Fibroblast of villous mesenchyme (primary cell): ENCODE data around the gene LRIG1. TPM values are rescaled to one million over a fixed set of nuclear protein-coding genes. Genes with fewer than 3 reads are reported as not detected.

ENCODE experiments used
- DNase-seq: peaks from one replicate; pipeline ENCODE4 v3.0.0-alpha.2; 2010; ENCODE audit warnings: low read depth
- H3K4me3 ChIP-seq: 2 replicates; pipeline ENCODE4 v1.5.1; 2011; ENCODE audit warnings: low read depth, mild to moderate bottlenecking, low read length
- total RNA-seq: library from RNA; depleted of rRNA; stranded (reverse); fragments of >200 nt; gene quantifications from 2 replicates; pipeline ENCODE4 v1.2.3, GENCODE V29; 2012
- TF ChIP-seq, protein P1 (sequence below): IDR thresholded peaks from 2 replicates; pipeline ENCODE4 v1.5.1; 2012; ENCODE audit warnings: low read depth, mild to moderate bottlenecking, low read length; ENCODE audit not compliant: insufficient read depth

The LRIG1 gene
- total RNA-seq, 1 donor: 10.4 TPM

DNA sequence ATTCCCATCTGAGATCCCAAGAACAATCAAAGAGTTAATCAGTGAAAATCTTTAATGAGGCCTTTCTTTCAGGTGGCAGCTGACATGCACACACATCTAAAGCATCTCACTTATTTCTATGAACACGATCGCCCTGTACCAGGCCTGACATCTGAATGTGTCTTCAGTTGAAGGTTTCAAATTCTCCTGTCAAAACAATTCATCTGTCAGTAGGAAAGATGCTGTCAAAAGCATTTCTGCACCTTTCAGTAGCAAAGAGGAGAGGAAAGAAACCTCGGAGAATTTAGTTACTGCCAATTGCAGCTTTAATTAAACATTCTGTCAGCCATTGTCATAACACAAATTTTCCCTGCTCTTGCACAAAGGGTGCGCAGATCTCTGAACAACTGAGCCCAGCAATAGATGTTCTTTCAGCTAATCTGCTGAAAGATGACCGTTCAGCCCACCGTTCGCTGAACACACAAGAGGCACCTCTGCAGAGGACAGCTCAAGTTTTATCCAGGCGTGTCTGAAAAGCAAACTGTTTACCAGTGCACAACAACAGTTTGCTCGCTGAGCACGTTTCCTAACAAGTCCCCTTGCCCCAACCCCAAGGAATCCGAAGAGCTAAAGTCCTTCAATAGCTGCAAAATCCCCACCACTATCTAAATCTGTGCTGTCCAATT lies 34.1 kb downstream of the LRIG1 start:
- H3K4me3 ChIP-seq: no peak overlapping the region
- TF ChIP-seq, protein P1, sequence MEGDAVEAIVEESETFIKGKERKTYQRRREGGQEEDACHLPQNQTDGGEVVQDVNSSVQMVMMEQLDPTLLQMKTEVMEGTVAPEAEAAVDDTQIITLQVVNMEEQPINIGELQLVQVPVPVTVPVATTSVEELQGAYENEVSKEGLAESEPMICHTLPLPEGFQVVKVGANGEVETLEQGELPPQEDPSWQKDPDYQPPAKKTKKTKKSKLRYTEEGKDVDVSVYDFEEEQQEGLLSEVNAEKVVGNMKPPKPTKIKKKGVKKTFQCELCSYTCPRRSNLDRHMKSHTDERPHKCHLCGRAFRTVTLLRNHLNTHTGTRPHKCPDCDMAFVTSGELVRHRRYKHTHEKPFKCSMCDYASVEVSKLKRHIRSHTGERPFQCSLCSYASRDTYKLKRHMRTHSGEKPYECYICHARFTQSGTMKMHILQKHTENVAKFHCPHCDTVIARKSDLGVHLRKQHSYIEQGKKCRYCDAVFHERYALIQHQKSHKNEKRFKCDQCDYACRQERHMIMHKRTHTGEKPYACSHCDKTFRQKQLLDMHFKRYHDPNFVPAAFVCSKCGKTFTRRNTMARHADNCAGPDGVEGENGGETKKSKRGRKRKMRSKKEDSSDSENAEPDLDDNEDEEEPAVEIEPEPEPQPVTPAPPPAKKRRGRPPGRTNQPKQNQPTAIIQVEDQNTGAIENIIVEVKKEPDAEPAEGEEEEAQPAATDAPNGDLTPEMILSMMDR: no peak
- no peak for DNase-seq

DNA sequence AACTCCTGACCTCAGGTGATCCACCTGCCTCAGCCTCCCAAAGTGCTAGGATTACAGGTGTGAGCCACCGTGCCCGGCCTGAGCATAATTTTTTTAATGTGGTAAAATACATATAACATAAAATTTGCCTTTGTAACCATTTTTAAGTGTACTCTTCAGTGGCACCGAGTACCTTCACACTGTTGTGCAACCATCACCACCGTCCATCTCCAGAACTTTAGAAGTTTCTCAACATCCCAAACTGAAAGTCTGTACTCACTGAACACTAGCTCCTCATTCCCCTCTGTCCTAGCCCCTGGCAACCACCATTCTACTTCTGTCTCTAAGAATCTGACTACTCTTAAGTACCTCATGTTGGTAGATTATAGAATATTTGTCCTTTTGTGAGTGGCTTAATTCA lies 35.2 kb downstream of the LRIG1 start:
- H3K4me3 ChIP-seq: no peak overlapping the region
- TF ChIP-seq, protein P1: no peak
- no peak for DNase-seq

DNA sequence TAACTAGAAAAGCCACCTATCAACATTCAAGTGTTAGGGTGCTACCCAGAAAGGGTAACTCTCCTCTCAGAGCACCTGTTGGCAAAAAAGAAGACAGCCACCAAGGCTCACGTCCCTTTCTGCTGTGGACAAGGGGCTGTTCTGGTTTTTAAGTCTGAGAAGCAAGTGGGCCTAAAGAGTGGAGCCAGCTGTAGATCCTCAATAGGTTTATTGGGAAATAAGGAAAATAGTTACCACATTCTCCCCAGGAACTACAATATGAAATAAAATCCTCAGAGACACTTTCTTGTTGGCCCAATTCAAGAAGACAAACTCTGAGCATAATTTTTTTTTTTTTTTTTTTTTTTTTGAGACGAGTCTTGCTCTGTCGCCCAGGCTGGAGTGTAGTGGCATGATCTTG lies 35.8 kb downstream of the LRIG1 start:
- TF ChIP-seq, protein P1: no peak
- DNase-seq: no peak
- H3K4me3 ChIP-seq: no peak overlapping the region

DNA sequence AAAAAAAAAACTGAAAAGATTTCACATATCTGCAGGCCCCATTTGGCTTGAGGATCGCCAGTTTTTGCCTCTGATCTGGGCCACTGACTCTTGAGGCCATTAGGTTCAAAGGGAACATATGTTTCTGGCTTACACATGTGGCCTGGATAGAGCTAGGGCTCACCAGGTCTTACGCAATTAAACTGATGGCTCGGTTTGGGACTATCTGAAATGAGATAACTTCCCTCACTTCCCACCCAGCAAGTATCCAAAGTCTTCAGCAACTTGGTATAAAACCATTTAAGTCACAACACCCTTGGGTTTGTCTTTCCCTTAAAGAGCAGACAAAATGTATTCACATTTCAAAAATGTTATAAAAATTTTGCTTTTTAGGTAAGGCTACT lies 36.3 kb downstream of the LRIG1 start:
- TF ChIP-seq, protein P1: no peak
- peak; percentile 79 for DNase-seq

DNA sequence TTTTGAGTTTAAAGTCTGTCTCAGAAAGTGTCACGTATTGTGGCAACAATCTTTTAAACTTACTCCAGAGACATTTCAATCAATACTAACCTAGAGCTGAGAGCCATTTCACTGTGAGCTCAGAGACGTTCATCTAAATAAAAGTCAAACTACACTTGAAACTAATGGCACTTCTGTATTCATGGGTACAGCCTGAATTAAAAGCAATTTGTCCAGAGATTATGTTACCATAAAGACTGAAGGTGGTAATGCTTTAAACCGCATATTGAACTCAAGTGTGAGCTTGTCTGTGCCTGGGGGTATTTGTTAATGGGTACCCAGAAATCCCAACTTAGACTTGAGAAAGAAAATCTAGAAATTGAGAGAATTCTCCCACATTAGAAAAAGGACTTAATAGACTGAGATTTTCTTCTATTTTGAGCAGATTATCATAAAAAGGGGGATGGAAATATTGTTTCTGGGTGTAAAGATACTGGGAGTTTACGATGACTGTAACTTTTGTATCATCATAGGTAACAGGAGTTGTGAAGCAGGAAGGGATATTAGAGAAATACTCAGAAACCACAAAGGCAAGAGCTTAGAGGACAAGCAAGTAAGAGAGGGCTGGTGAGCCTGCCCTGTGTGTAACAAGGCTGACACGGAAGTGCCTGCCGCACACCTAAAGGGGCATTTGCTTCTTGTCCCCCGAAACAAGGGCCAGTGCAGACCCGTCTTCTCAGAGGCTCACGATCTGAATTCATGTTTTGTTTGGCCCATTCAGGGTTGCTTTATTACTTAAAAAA lies 36.9 kb downstream of the LRIG1 start:
- H3K4me3 ChIP-seq: no peak overlapping the region
- no peak for DNase-seq
- TF ChIP-seq, protein P1: no peak

More for the DNA sequence above, 36.3 kb downstream of the LRIG1 start:
- H3K4me3 ChIP-seq: no peak overlapping the region

DNA sequence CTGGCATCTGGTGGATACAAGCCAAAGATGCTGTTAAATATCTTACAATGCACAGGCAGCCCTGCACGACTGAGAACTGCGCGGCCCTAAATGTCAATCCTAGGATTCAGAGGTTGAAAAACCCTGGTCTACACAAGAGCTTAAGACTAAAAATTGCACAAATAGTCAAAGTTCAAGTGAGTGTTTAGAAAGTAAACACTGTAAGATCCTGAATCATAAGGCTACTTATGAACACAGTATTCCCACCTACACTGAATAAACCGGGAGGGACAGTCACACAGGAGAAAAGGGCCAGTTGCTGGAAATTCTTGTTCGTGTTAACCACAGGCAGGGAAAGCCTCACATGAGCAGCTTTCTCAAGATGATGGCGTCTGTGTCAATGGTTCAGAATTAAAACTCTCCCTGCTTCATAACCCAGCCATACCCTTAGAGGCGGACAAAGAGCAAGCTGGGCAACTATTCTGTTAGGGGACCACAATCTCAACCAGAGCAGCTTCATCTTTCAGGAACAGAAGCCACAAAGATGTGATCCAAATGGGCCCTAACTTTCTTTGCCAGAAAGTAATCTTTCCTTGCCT lies 37.7 kb downstream of the LRIG1 start:
- H3K4me3 ChIP-seq: no peak overlapping the region
- no peak for DNase-seq
- TF ChIP-seq, protein P1: no peak
